ENCODE results near the gene TFAP2B.

- TF ChIP-seq CTCF (IDR thresholded peaks at IDR 0.05) (no peak), POLR2A (IDR thresholded peaks at IDR 0.05) (no peak)
These were observed 3.4 kb downstream of the TFAP2B start for GRCh38 chr6:50822078-50822476.

Data from right lobe of liver (tissue), 4 donors.